IMR-90 (cell line): ENCODE measurements around the gene CADM3. TPM values are rescaled to one million over a fixed set of nuclear protein-coding genes. Genes with fewer than 3 reads are reported as not detected.

Experiments used
- ATAC-seq: fragments of 200-7000 bp; cut with Tn5 transposase; 2 replicates; pipeline ENCODE4 v1.9.1; 2020; ENCODE audit warnings: low read depth, mild to moderate bottlenecking, moderate library complexity
- BruUV-seq: library from RNA; stranded (reverse); fragments of 400-500 nt; replicated peaks from 2 replicates; lab custom pipeline; 2021; lab: Mats Ljungman, UMichigan
- CTCF ChIA-PET: fragments of 300-600 bp; formaldehyde crosslinking; extraction: SDS; loops from one replicate; lab custom pipeline; 2021; ENCODE audit warnings: antibody characterized with exemption; lab: Yijun Ruan, JAX
- POLR2A ChIA-PET: fragments of 300-600 bp; sonication (Branson Sonifier 250); formaldehyde crosslinking; loops from one replicate; lab custom pipeline; 2022; ENCODE audit warnings: antibody characterized with exemption; ENCODE audit not compliant: unreplicated experiment; lab: Charles Lee
- DNase-seq: peaks from one replicate; pipeline ENCODE4 v3.0.0; 2013
- H2AFZ ChIP-seq: replicated peaks from 2 replicates; pipeline ENCODE3; 2013; ENCODE audit warnings: low read length, mild to moderate bottlenecking; ENCODE audit not compliant: poor library complexity
- H2AK5ac ChIP-seq: 2 replicates; pipeline ENCODE4 v1.6.1; 2013; ENCODE audit warnings: low read depth, low read length, inconsistent platforms
- H2AK9ac ChIP-seq: replicated peaks from 2 replicates; pipeline ENCODE3; 2013; ENCODE audit warnings: mild to moderate bottlenecking, low read depth, low read length, moderate library complexity; ENCODE audit not compliant: poor library complexity
- H2BK120ac ChIP-seq: 2 replicates; pipeline ENCODE4 v1.6.1; 2013; ENCODE audit warnings: low read depth, low read length, inconsistent platforms
- H2BK15ac ChIP-seq: 3 replicates; pipeline ENCODE4 v1.6.1; 2013; ENCODE audit warnings: low read depth, low read length, inconsistent platforms
- H2BK20ac ChIP-seq: 2 replicates; pipeline ENCODE4 v1.6.1; 2013; ENCODE audit warnings: low read depth, mild to moderate bottlenecking, inconsistent platforms, low read length, moderate library complexity
- H2BK5ac ChIP-seq: 2 replicates; pipeline ENCODE4 v1.6.1; 2013; ENCODE audit warnings: mild to moderate bottlenecking, low read depth, low read length, inconsistent platforms; ENCODE audit not compliant: poor library complexity, severe bottlenecking
- H3K14ac ChIP-seq: replicated peaks from 2 replicates; pipeline ENCODE4 v1.6.1; 2013; ENCODE audit warnings: low read depth, low read length, inconsistent platforms
- H3K18ac ChIP-seq: 2 replicates; pipeline ENCODE4 v1.6.1; 2013; ENCODE audit warnings: low read depth, low read length, control low read depth
- H3K23ac ChIP-seq: 2 replicates; pipeline ENCODE4 v1.6.1; 2013; ENCODE audit warnings: low read depth, low read length, inconsistent platforms
- H3K27ac ChIP-seq: 2 replicates; pipeline ENCODE4 v1.5.1; 2013; ENCODE audit warnings: mild to moderate bottlenecking, control low read depth, low read length; ENCODE audit not compliant: insufficient read depth
- H3K27me3 ChIP-seq: 2 replicates; pipeline ENCODE4 v1.6.1; 2013; ENCODE audit warnings: low read length; ENCODE audit not compliant: control insufficient read depth, insufficient read depth
- H3K36me3 ChIP-seq: 2 replicates; pipeline ENCODE4 v1.6.1; 2013; ENCODE audit warnings: low read length, mixed read lengths; ENCODE audit not compliant: control insufficient read depth, insufficient read depth
- H3K4ac ChIP-seq: 2 replicates; pipeline ENCODE4 v1.6.1; 2013; ENCODE audit warnings: low read depth, low read length, inconsistent platforms
- H3K4me1 ChIP-seq: 2 replicates; pipeline ENCODE4 v1.6.1; 2013; ENCODE audit warnings: low read length, mixed read lengths; ENCODE audit not compliant: control insufficient read depth, insufficient read depth
- H3K4me2 ChIP-seq: 2 replicates; pipeline ENCODE4 v1.6.1; 2013; ENCODE audit warnings: low read depth, mild to moderate bottlenecking, control low read depth, low read length, moderate library complexity
- H3K4me3 ChIP-seq: 2 replicates; pipeline ENCODE4 v1.5.1; 2013; ENCODE audit warnings: low read depth, mild to moderate bottlenecking, control low read depth, low read length, moderate library complexity; ENCODE audit not compliant: insufficient read depth
- H3K56ac ChIP-seq: 2 replicates; pipeline ENCODE4 v1.6.1; 2013; ENCODE audit warnings: low read length, inconsistent platforms; ENCODE audit not compliant: insufficient read depth; ENCODE audit errors: extremely low read depth
- H3K79me1 ChIP-seq, 2 experiments: 2 replicates each; pipeline ENCODE4 v1.6.1; 2013; ENCODE audit warnings: low read length in 2 of 2, inconsistent platforms in 1 of 2, low read depth in 1 of 2
- H3K9ac ChIP-seq: 2 replicates; pipeline ENCODE4 v1.6.1; 2013; ENCODE audit warnings: low read depth, low read length, control low read depth
- H3K9me1 ChIP-seq: 2 replicates; pipeline ENCODE4 v1.6.1; 2013; ENCODE audit warnings: low read length, inconsistent platforms; ENCODE audit not compliant: insufficient read depth
- H3K9me3 ChIP-seq: 2 replicates; pipeline ENCODE4 v1.6.1; 2013; ENCODE audit warnings: low read length; ENCODE audit not compliant: control insufficient read depth, insufficient read depth
- H4K20me1 ChIP-seq: 2 replicates; pipeline ENCODE4 v1.6.1; 2013; ENCODE audit warnings: low read length, inconsistent platforms; ENCODE audit not compliant: insufficient read depth
- H4K5ac ChIP-seq: 2 replicates; pipeline ENCODE4 v1.6.1; 2013; ENCODE audit warnings: mild to moderate bottlenecking, low read depth, low read length, control low read depth
- H4K8ac ChIP-seq, 2 experiments: 2 replicates each; pipeline ENCODE4 v1.6.1; 2013; ENCODE audit warnings: low read depth in 2 of 2, low read length in 2 of 2, control low read depth in 1 of 2, inconsistent platforms in 1 of 2
- H4K91ac ChIP-seq: 2 replicates; pipeline ENCODE4 v1.6.1; 2013; ENCODE audit warnings: low read depth, low read length, inconsistent platforms; ENCODE audit not compliant: insufficient read depth
- BHLHE40 ChIP-seq: fragments of 150-350 bp; IDR thresholded peaks from 2 replicates; pipeline ENCODE4 v1.6.1; 2016; ENCODE audit warnings: mild to moderate bottlenecking, low read depth, low read length
- ELK1 ChIP-seq: fragments of 150-350 bp; IDR thresholded peaks from 2 replicates; pipeline ENCODE4 v1.6.1; 2016; ENCODE audit warnings: low read depth, mild to moderate bottlenecking, low read length, moderate library complexity, borderline replicate concordance
- MAFK ChIP-seq: IDR thresholded peaks from 2 replicates; pipeline ENCODE4 v1.6.1; 2012; ENCODE audit warnings: low read depth, low read length, improper control_type of control experiment
- MXI1 ChIP-seq: IDR thresholded peaks from 2 replicates; pipeline ENCODE4 v1.6.1; 2012; ENCODE audit warnings: low read depth, mild to moderate bottlenecking, low read length, moderate library complexity, borderline replicate concordance
- NFE2L2 ChIP-seq: fragments of 150-350 bp; IDR thresholded peaks from 2 replicates; pipeline ENCODE4 v1.6.1; 2016; ENCODE audit warnings: low read depth, mild to moderate bottlenecking, low read length
- POLR2A ChIP-seq: IDR thresholded peaks from 2 replicates; pipeline ENCODE4 v1.6.1; 2012; ENCODE audit warnings: mild to moderate bottlenecking, low read depth, low read length
- RAD21 ChIP-seq: IDR thresholded peaks from 2 replicates; pipeline ENCODE4 v1.6.1; 2012; ENCODE audit warnings: low read length, improper control_type of control experiment
- RCOR1 ChIP-seq: IDR thresholded peaks from 2 replicates; pipeline ENCODE4 v1.6.1; 2012; ENCODE audit warnings: mild to moderate bottlenecking, low read length, improper control_type of control experiment; ENCODE audit not compliant: insufficient replicate concordance
- RFX5 ChIP-seq: IDR thresholded peaks from 2 replicates; pipeline ENCODE4 v1.8.0; 2012; ENCODE audit warnings: low read depth, mild to moderate bottlenecking, low read length, moderate library complexity
- SMC3 ChIP-seq: fragments of 150-350 bp; IDR thresholded peaks from 2 replicates; pipeline ENCODE4 v1.6.1; 2016; ENCODE audit warnings: low read depth, mild to moderate bottlenecking, antibody characterized with exemption, low read length, moderate library complexity
- WGBS, 2 experiments: methylation state at CpG; one replicate each; pipeline versions ENCODE4 v1.1.5 to v1.1.7; 2013; ENCODE audit warnings: missing lambda C conversion rate in 2 of 2; ENCODE audit not compliant: insufficient read length in 1 of 2; ENCODE audit errors: extremely low coverage in 2 of 2; 5-methylcytosine and 5-hydroxymethylcytosine counted together
- dilution Hi-C: fragments of 300-500 bp; cut with HindIII; formaldehyde crosslinking; loops from one replicate; pipeline ENCODE4 v1.14.3; 2018; ENCODE audit warnings: low sequenced_read_pairs; ENCODE audit not compliant: unreplicated experiment
- in situ Hi-C: fragments of 300-500 bp; cut with MboI; formaldehyde crosslinking; loops from 3 replicates; pipeline ENCODE4 v1.14.3; 2019; ENCODE audit warnings: low sequenced_read_pairs, inconsistent platforms, mixed read lengths
- intact Hi-C: fragments of 100-400 bp; cut with micrococcal nuclease; formaldehyde crosslinking; loops from 2 replicates; pipeline ENCODE4 v1.10.0; 2022
- polyA plus RNA-seq, 3 experiments: library from polyadenylated mRNA; depleted of rRNA; stranded (reverse); fragments of >200 nt; gene quantifications; 2 replicates each; pipeline ENCODE4 v1.2.3, GENCODE V29; 2012; ENCODE audit warnings: low replicate concordance in 1 of 3
- total RNA-seq: library from RNA; depleted of rRNA; stranded (reverse); fragments of >200 nt; gene quantifications from 2 replicates; pipeline ENCODE4 v1.2.3, GENCODE V29; 2012
- TF ChIP-seq, protein P1 (sequence below): fragments of 150-350 bp; IDR thresholded peaks from 2 replicates; pipeline ENCODE4 v1.6.1; 2017; ENCODE audit warnings: mild to moderate bottlenecking, antibody characterized with exemption, low read length, low read depth

The CADM3 gene
- total and polyA plus RNA-seq, 2 of the 4 experiments (the other 2 are of a cell fraction) = not detected

- TF ChIP-seq RCOR1 = no peak
- no peak for TF ChIP-seq RAD21
- no peak for TF ChIP-seq RFX5
Measured at GRCh38 chr1:159199901-159200300, 28.5 kb downstream of the CADM3 start (continued).

DNA sequence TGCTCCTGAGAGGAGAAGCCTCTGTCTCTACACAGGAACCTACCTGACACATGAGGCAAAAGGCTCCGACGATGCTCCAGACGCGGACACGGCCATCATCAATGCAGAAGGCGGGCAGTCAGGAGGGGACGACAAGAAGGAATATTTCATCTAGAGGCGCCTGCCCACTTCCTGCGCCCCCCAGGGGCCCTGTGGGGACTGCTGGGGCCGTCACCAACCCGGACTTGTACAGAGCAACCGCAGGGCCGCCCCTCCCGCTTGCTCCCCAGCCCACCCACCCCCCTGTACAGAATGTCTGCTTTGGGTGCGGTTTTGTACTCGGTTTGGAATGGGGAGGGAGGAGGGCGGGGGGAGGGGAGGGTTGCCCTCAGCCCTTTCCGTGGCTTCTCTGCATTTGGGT is 29.4 kb downstream of the CADM3 start:
- no peak overlapping the region for H3K4ac ChIP-seq
- H2AFZ ChIP-seq = no peak overlapping the region
- in situ Hi-C loops (loop anchor here (25.0 kb wide), 1 partner anchor 687 kb away; no protein-coding TSS in a partner anchor), dilution Hi-C loops (no loop called here), intact Hi-C loops (no loop called here)
- no peak overlapping the region for H3K9ac ChIP-seq
- H4K20me1 ChIP-seq = no peaks in the 10 kb centered on the region
- H2BK5ac ChIP-seq = no peak overlapping the region
- POLR2A ChIA-PET = no interaction called here
- no peak overlapping the region for H3K23ac ChIP-seq
- H2BK15ac ChIP-seq = no peak overlapping the region
- no peak overlapping the region for H2AK9ac ChIP-seq
- DNase-seq (no peak), ATAC-seq (no peak)
- TF ChIP-seq RAD21 (no peak), MXI1 (no peak), SMC3 (no peak), POLR2A (no peak), BHLHE40 (no peak), MAFK (no peak), RFX5 (no peak), ELK1 (no peak), NFE2L2 (no peak), RCOR1 (no peak)
- TF ChIP-seq, protein P1, sequence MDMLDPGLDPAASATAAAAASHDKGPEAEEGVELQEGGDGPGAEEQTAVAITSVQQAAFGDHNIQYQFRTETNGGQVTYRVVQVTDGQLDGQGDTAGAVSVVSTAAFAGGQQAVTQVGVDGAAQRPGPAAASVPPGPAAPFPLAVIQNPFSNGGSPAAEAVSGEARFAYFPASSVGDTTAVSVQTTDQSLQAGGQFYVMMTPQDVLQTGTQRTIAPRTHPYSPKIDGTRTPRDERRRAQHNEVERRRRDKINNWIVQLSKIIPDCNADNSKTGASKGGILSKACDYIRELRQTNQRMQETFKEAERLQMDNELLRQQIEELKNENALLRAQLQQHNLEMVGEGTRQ = no peak
- H4K8ac ChIP-seq = no peak overlapping the region
- no peaks in the 10 kb centered on the region for H3K9me3 ChIP-seq
- H3K27me3 ChIP-seq = no peaks in the 10 kb centered on the region; the same call in 1 of the 2 replicates
- 63% methylated on average over 3 of the region's 18 CpGs; no CpG with 5 or more reads in 1 of the 2 experiments for WGBS, 2 experiments
- H2BK20ac ChIP-seq = no peak overlapping the region
- no peak overlapping the region for H3K4me2 ChIP-seq
- no peak overlapping the region for H3K56ac ChIP-seq
- no peaks in the 10 kb centered on the region for H3K36me3 ChIP-seq
- no peak overlapping the region for H4K91ac ChIP-seq
- H3K18ac ChIP-seq = no peak overlapping the region
- H3K14ac ChIP-seq = no peak overlapping the region
- no peaks in the 10 kb centered on the region for H3K79me1 ChIP-seq
- no peaks in the 10 kb centered on the region for H3K4me1 ChIP-seq
- CTCF ChIA-PET = no interaction called here
- H4K5ac ChIP-seq = no peak overlapping the region
- no peaks in the 10 kb centered on the region for H3K9me1 ChIP-seq
- no peak overlapping the region for H3K4me3 ChIP-seq
- BruUV-seq = no TSS peak
- H2BK120ac ChIP-seq = no peak overlapping the region
- no peak overlapping the region for H3K27ac ChIP-seq
- no peak overlapping the region for H2AK5ac ChIP-seq
